HepG2 (cell line): ENCODE measurements around the gene ZNF581. TPM values are rescaled to one million over a fixed set of nuclear protein-coding genes. Genes with fewer than 3 reads are reported as not detected.

Experiments
- FOXA3 ChIP-seq: IDR thresholded peaks from 2 replicates; pipeline ENCODE4 v1.6.1; 2016; ENCODE audit warnings: missing genetic modification reagents, missing compliant biosample characterization
- KLF9 ChIP-seq: IDR thresholded peaks from 2 replicates; pipeline ENCODE4 v1.6.1; 2016; ENCODE audit warnings: low read depth
- MED1 ChIP-seq: sonication (generic); formaldehyde crosslinking; IDR thresholded peaks from 2 replicates; pipeline ENCODE4 v1.4.0; 2020; ENCODE audit warnings: missing genetic modification reagents
- SNAI1 ChIP-seq: sonication (generic); formaldehyde crosslinking; IDR thresholded peaks from 2 replicates; pipeline ENCODE4 v1.5.0; 2020; ENCODE audit warnings: mild to moderate bottlenecking, missing genetic modification reagents, borderline replicate concordance
- SP1 ChIP-seq, 2 experiments: fragments of 450-650 bp in 1 of 2; sonication (generic) in 1 of 2; formaldehyde crosslinking in 1 of 2; IDR thresholded peaks; 2 replicates each; pipeline versions ENCODE4 v1.4.0 to v1.6.1; 2016 to 2020; ENCODE audit warnings: missing genetic modification reagents in 1 of 2
- YEATS4 ChIP-seq: sonication (generic); formaldehyde crosslinking; IDR thresholded peaks from 2 replicates; pipeline ENCODE4 v1.4.0; 2020; ENCODE audit warnings: missing genetic modification reagents, borderline replicate concordance
- ZEB1 ChIP-seq: IDR thresholded peaks from 2 replicates; pipeline ENCODE4 v1.6.1; 2012; ENCODE audit warnings: mild to moderate bottlenecking, low read depth, inconsistent platforms; ENCODE audit not compliant: insufficient replicate concordance
- ZFP37 ChIP-seq: sonication (generic); formaldehyde crosslinking; IDR thresholded peaks from 2 replicates; pipeline ENCODE4 v1.4.0; 2020; ENCODE audit warnings: missing genetic modification reagents, borderline replicate concordance
- ZMYM4 ChIP-seq: sonication (generic); formaldehyde crosslinking; IDR thresholded peaks from 2 replicates; pipeline ENCODE4 v1.8.1; 2023; ENCODE audit warnings: mild to moderate bottlenecking, missing genetic modification reagents
- ZNF567 ChIP-seq: sonication (generic); formaldehyde crosslinking; IDR thresholded peaks from 2 replicates; pipeline ENCODE4 v1.8.1; 2023; ENCODE audit warnings: mild to moderate bottlenecking, missing genetic modification reagents, borderline replicate concordance
- polyA plus RNA-seq, 8 experiments: library from polyadenylated mRNA; depleted of rRNA in 3 of 8; stranded (reverse) in 7 of 8; unstranded in 1 of 8; fragments of >200 nt; fragmentation: Illumina TruSeq in 4 of 8; extraction: Trizol in 4 of 8; gene quantifications; 2 replicates each; pipeline versions ENCODE4 v1.2.1 to v1.2.3, GENCODE V29; 2011 to 2016; ENCODE audit warnings: low read depth in 4 of 8, missing spikeins in 1 of 8, mixed read lengths in 1 of 8; ENCODE audit not compliant: insufficient read depth in 1 of 8
- total RNA-seq, 5 experiments: library from RNA; depleted of rRNA; stranded (reverse); fragments of >200 nt; fragmentation: Illumina TruSeq; extraction: Trizol; gene quantifications; 2 replicates each; pipeline ENCODE4 v1.2.3, GENCODE V29; 2016; ENCODE audit warnings: low read depth in 1 of 5
- TF ChIP-seq, protein P1 (sequence below), 2 experiments: IDR thresholded peaks; 2 replicates each; pipeline ENCODE4 v1.6.1; 2011 to 2012; ENCODE audit warnings: low read length in 2 of 2, borderline replicate concordance in 1 of 2, low read depth in 1 of 2, mild to moderate bottlenecking in 1 of 2, moderate library complexity in 1 of 2
- TF ChIP-seq, protein P2 (sequence below): sonication (generic); formaldehyde crosslinking; IDR thresholded peaks from 2 replicates; pipeline ENCODE4 v1.4.0; 2020; ENCODE audit warnings: low read depth, mild to moderate bottlenecking, missing genetic modification reagents
- TF ChIP-seq, protein P3 (sequence below): sonication (generic); formaldehyde crosslinking; IDR thresholded peaks from 2 replicates; pipeline ENCODE4 v1.4.0; 2020; ENCODE audit warnings: missing genetic modification reagents, mild to moderate bottlenecking, borderline replicate concordance
- TF ChIP-seq, protein P4 (sequence below): sonication (generic); formaldehyde crosslinking; conservative IDR thresholded peaks from 2 replicates; pipeline ENCODE4 v1.4.0; 2020; ENCODE audit warnings: mild to moderate bottlenecking, missing genetic modification reagents, moderate library complexity
- TF ChIP-seq, protein P5 (sequence below): sonication (generic); formaldehyde crosslinking; IDR thresholded peaks from 2 replicates; pipeline ENCODE4 v1.4.0; 2020; ENCODE audit warnings: mild to moderate bottlenecking, missing genetic modification reagents

Gene ZNF581
- total and polyA plus RNA-seq, 2 of the 13 experiments (the other 11 are each of a cell fraction or from before 2014, with no cell fraction given), result 19.6 to 49.5 TPM

DNA sequence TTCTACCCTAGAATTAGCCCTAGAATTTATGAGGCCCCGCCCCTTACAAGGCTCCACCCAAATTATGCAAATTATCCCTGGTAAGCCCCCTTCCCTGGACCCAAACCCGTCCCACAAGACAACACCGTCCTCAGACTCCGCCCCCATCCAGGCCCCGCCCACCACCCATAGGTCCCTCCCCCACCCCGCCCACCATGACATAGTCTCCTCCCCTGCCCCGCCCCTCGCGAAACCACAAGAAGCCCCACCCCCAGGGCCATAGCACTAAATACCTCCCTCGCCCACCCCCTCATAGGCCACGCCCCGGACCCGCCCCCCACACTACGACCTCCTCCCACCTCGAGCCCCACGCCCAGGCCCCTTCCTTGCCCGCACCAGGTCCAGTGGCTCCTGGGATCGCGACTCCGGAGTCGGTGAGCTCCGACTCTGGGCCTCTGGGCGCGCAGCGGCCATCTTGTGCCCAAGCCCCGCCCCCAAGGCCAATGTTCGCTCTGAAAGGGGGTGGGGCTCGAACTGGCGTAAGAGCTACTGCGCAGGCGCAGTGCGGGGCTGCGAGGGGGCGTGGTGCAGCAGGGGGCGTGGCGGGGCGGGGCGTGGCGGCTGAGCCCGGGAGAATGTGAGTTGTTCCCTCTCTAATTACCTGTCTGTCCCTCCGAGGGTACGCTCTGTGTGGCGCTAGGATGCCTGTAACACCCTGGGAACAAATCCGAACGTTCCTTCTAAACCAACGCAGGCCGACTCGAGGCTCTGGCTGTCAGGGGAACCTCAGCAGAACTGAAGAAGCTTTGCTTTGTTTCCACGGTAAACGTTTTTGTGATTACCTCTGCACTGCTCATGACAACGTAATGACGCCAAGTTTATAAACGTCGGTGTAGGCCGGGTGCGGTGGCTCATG, 19.1 kb upstream of the ZNF581 start, which contains the start of gene ZNF784 (continued):
- TF ChIP-seq ZFP37 (CRISPR knock-in tag), result no peak
- TF ChIP-seq ZMYM4 (CRISPR knock-in tag), result 0 out of 2 replicates have a peak, but pooled peaks have one; percentile 25
- TF ChIP-seq, protein P1, sequence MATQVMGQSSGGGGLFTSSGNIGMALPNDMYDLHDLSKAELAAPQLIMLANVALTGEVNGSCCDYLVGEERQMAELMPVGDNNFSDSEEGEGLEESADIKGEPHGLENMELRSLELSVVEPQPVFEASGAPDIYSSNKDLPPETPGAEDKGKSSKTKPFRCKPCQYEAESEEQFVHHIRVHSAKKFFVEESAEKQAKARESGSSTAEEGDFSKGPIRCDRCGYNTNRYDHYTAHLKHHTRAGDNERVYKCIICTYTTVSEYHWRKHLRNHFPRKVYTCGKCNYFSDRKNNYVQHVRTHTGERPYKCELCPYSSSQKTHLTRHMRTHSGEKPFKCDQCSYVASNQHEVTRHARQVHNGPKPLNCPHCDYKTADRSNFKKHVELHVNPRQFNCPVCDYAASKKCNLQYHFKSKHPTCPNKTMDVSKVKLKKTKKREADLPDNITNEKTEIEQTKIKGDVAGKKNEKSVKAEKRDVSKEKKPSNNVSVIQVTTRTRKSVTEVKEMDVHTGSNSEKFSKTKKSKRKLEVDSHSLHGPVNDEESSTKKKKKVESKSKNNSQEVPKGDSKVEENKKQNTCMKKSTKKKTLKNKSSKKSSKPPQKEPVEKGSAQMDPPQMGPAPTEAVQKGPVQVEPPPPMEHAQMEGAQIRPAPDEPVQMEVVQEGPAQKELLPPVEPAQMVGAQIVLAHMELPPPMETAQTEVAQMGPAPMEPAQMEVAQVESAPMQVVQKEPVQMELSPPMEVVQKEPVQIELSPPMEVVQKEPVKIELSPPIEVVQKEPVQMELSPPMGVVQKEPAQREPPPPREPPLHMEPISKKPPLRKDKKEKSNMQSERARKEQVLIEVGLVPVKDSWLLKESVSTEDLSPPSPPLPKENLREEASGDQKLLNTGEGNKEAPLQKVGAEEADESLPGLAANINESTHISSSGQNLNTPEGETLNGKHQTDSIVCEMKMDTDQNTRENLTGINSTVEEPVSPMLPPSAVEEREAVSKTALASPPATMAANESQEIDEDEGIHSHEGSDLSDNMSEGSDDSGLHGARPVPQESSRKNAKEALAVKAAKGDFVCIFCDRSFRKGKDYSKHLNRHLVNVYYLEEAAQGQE (IDR thresholded peaks at IDR 0.05; ENCODE audit: borderline replicate concordance in 1 of 2, low read depth in 1 of 2, low read length in 2 of 2), result peak in 1 of 2 experiments; percentile 57; a peak in 2 of 4 replicates
- TF ChIP-seq SP1 (IDR thresholded peaks at IDR 0.05), result peak; percentile 96
- peak; percentile 63 for TF ChIP-seq SP1 (CRISPR knock-in tag; IDR thresholded peaks at IDR 0.05)
- TF ChIP-seq FOXA3 (CRISPR knock-in tag), result no peak
- TF ChIP-seq, protein P2, sequence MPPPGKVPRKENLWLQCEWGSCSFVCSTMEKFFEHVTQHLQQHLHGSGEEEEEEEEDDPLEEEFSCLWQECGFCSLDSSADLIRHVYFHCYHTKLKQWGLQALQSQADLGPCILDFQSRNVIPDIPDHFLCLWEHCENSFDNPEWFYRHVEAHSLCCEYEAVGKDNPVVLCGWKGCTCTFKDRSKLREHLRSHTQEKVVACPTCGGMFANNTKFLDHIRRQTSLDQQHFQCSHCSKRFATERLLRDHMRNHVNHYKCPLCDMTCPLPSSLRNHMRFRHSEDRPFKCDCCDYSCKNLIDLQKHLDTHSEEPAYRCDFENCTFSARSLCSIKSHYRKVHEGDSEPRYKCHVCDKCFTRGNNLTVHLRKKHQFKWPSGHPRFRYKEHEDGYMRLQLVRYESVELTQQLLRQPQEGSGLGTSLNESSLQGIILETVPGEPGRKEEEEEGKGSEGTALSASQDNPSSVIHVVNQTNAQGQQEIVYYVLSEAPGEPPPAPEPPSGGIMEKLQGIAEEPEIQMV (CRISPR knock-in tag), result no peak
- TF ChIP-seq, protein P3, sequence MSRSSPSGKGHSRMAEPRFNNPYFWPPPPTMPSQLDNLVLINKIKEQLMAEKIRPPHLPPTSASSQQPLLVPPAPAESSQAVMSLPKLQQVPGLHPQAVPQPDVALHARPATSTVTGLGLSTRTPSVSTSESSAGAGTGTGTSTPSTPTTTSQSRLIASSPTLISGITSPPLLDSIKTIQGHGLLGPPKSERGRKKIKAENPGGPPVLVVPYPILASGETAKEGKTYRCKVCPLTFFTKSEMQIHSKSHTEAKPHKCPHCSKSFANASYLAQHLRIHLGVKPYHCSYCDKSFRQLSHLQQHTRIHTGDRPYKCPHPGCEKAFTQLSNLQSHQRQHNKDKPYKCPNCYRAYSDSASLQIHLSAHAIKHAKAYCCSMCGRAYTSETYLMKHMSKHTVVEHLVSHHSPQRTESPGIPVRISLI (CRISPR knock-in tag), result peak; percentile 11; the same call in 1 of the 2 replicates
- TF ChIP-seq MED1 (CRISPR knock-in tag), result peak; percentile 45; the same call in 1 of the 2 replicates
- TF ChIP-seq, protein P4, sequence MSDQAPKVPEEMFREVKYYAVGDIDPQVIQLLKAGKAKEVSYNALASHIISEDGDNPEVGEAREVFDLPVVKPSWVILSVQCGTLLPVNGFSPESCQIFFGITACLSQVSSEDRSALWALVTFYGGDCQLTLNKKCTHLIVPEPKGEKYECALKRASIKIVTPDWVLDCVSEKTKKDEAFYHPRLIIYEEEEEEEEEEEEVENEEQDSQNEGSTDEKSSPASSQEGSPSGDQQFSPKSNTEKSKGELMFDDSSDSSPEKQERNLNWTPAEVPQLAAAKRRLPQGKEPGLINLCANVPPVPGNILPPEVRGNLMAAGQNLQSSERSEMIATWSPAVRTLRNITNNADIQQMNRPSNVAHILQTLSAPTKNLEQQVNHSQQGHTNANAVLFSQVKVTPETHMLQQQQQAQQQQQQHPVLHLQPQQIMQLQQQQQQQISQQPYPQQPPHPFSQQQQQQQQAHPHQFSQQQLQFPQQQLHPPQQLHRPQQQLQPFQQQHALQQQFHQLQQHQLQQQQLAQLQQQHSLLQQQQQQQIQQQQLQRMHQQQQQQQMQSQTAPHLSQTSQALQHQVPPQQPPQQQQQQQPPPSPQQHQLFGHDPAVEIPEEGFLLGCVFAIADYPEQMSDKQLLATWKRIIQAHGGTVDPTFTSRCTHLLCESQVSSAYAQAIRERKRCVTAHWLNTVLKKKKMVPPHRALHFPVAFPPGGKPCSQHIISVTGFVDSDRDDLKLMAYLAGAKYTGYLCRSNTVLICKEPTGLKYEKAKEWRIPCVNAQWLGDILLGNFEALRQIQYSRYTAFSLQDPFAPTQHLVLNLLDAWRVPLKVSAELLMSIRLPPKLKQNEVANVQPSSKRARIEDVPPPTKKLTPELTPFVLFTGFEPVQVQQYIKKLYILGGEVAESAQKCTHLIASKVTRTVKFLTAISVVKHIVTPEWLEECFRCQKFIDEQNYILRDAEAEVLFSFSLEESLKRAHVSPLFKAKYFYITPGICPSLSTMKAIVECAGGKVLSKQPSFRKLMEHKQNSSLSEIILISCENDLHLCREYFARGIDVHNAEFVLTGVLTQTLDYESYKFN (CRISPR knock-in tag), result 0 out of 2 replicates have a peak, but pooled peaks have one; percentile 22
- TF ChIP-seq KLF9 (CRISPR knock-in tag), result peak; percentile 80; the same call in 1 of the 2 replicates
- 0 out of 2 replicates have a peak, but pooled peaks have one; percentile 30 for TF ChIP-seq YEATS4 (CRISPR knock-in tag)
- TF ChIP-seq, protein P5, sequence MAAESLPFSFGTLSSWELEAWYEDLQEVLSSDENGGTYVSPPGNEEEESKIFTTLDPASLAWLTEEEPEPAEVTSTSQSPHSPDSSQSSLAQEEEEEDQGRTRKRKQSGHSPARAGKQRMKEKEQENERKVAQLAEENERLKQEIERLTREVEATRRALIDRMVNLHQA (CRISPR knock-in tag), result no peak
- no peak for TF ChIP-seq SNAI1 (CRISPR knock-in tag)
- no peak for TF ChIP-seq ZNF567 (CRISPR knock-in tag)
- TF ChIP-seq ZEB1, result no peak
